HG03097 (cell line): Measurements from ENCODE around the gene NPAS2.

Experiments used
- ATAC-seq: cut with Tn5 transposase; IDR thresholded peaks from one replicate; pipeline ENCODE4 v1.9.1; 2021; ENCODE audit not compliant: unreplicated experiment, low FRiP score

The NPAS2 gene

GRCh38 chr2:100852999-100853908 lies 33.3 kb downstream of the NPAS2 start:
- ATAC-seq: no peak

- ATAC-seq: no peak
Observed at GRCh38 chr2:100853909-100854810, 34.2 kb downstream of the NPAS2 start.

GRCh38 chr2:100855084-100855483 lies 35.1 kb downstream of the NPAS2 start:
- no peak for ATAC-seq

GRCh38 chr2:100855606-100856005 lies 35.7 kb downstream of the NPAS2 start:
- no peak for ATAC-seq

- ATAC-seq: no peak
Observed at GRCh38 chr2:100856732-100857131, 36.8 kb downstream of the NPAS2 start.

GRCh38 chr2:100857341-100857740 lies 37.4 kb downstream of the NPAS2 start:
- no peak for ATAC-seq

- no peak for ATAC-seq
Observed at GRCh38 chr2:100857915-100858314, 38.0 kb downstream of the NPAS2 start.

- ATAC-seq: no peak
Observed at GRCh38 chr2:100859902-100860301, 40.0 kb downstream of the NPAS2 start.

GRCh38 chr2:100861340-100861739 lies 41.4 kb downstream of the NPAS2 start:
- no peak for ATAC-seq

- no peak for ATAC-seq
Observed at GRCh38 chr2:100862081-100862480, 42.1 kb downstream of the NPAS2 start.

GRCh38 chr2:100865816-100866460 lies 46.0 kb downstream of the NPAS2 start:
- ATAC-seq: no peak

GRCh38 chr2:100868083-100868482 lies 48.1 kb downstream of the NPAS2 start:
- no peak for ATAC-seq

GRCh38 chr2:100869120-100869519 lies 49.2 kb downstream of the NPAS2 start:
- no peak for ATAC-seq

GRCh38 chr2:100870652-100871531 lies 51.0 kb downstream of the NPAS2 start:
- no peak for ATAC-seq

GRCh38 chr2:100875516-100876230 lies 55.7 kb downstream of the NPAS2 start:
- no peak for ATAC-seq

- ATAC-seq: no peak
Observed at GRCh38 chr2:100876231-100876860, 56.4 kb downstream of the NPAS2 start.

GRCh38 chr2:100877555-100877954 lies 57.6 kb downstream of the NPAS2 start:
- ATAC-seq: no peak

GRCh38 chr2:100878000-100878791 lies 58.3 kb downstream of the NPAS2 start:
- ATAC-seq: no peak
